ENCODE results near the gene IL1R2. TPM values are rescaled to one million over a fixed set of nuclear protein-coding genes. Genes with fewer than 3 reads are reported as not detected.

IL1R2 gene
- total and polyA plus RNA-seq, 2 of the 8 experiments (the other 6 are each of a cell fraction or from before 2014, with no cell fraction given) = 0.06 TPM; not detected in 1

DNA sequence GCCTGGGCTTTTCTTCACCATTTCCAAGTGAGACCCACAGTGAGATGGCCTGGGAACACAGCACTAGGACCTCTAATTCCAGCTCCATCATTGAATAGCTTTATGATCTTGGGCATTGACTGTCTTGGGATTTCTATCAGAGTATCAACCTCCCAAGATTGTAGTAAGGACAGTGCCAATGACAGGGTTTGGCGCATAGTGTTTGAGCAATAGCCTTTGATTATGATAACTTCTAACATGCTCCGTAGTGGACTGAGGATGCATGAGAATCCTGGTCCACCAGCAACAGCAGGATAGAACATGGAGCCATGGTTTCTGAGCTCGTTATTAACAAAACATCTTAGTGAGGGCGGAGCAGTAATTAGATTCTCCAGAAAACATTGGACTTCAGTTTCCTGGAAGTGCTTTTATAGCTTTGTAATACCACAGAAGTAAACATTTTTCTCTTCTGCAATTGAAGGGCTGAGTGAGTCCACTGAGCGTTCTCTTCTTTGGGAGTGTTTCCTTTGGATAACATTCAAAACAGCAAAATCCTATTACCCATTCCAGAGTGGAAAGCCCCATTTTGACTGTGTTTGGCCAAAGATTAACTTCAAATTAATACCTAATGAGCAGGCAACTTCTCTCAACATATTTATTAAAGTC lies 63.7 kb downstream of the IL1R2 start (continued):
- no peak for TF ChIP-seq SAP30 (IDR thresholded peaks at IDR 0.05; ENCODE audit: insufficient read depth, insufficient replicate concordance, low read length)
- no peak for TF ChIP-seq POU5F1 (IDR thresholded peaks at IDR 0.05; ENCODE audit: low read depth, low read length)
